Upper lobe of right lung (tissue), 1 donor: ENCODE data around the gene TRIM40. TPM values are rescaled to one million over a fixed set of nuclear protein-coding genes. Genes with fewer than 3 reads are reported as not detected.

Experiments
- ATAC-seq: fragments of 200-7000 bp; cut with Tn5 transposase; one replicate; pipeline ENCODE4 v1.9.1; 2020; ENCODE audit warnings: mild to moderate bottlenecking, moderate library complexity
- DNase-seq: peaks from one replicate; pipeline ENCODE4 v3.0.0-alpha.2; 2020
- H3K27ac ChIP-seq: fragments of 200-600 bp; one replicate; pipeline ENCODE4 v1.8.0; 2022
- H3K27me3 ChIP-seq: fragments of 200-600 bp; one replicate; pipeline ENCODE4 v1.8.0; 2022; ENCODE audit warnings: mild to moderate bottlenecking
- H3K36me3 ChIP-seq: fragments of 200-600 bp; one replicate; pipeline ENCODE4 v1.8.0; 2022
- H3K4me1 ChIP-seq: fragments of 200-600 bp; one replicate; pipeline ENCODE4 v1.8.0; 2022
- H3K4me3 ChIP-seq: fragments of 200-600 bp; one replicate; pipeline ENCODE4 v1.8.0; 2022; ENCODE audit warnings: mild to moderate bottlenecking
- H3K9me3 ChIP-seq: fragments of 200-600 bp; one replicate; pipeline ENCODE4 v1.8.0; 2022
- intact Hi-C: fragments of 100-400 bp; cut with DNase I; formaldehyde crosslinking; loops from one replicate; pipeline ENCODE4 v1.11.0; 2022
- total RNA-seq: library from RNA; stranded (reverse); fragmentation: NEBNext Ultra II Directional; extraction: Animal tissue kit (Norgen Biotek cat#: 25700); gene quantifications from one replicate; pipeline ENCODE4 v1.2.1, GENCODE V29; 2021
- TF ChIP-seq, protein P1 (sequence below): fragments of 200-600 bp; IDR thresholded peaks from one replicate; pipeline ENCODE4 v1.8.0; 2022; ENCODE audit warnings: antibody characterized with exemption
- donor health status: DM: no; HTN: yes; CAD: no; lungs with severe emphysema.

The TRIM40 gene
- total RNA-seq, 1 donor from 2014 or later, result not detected

DNA sequence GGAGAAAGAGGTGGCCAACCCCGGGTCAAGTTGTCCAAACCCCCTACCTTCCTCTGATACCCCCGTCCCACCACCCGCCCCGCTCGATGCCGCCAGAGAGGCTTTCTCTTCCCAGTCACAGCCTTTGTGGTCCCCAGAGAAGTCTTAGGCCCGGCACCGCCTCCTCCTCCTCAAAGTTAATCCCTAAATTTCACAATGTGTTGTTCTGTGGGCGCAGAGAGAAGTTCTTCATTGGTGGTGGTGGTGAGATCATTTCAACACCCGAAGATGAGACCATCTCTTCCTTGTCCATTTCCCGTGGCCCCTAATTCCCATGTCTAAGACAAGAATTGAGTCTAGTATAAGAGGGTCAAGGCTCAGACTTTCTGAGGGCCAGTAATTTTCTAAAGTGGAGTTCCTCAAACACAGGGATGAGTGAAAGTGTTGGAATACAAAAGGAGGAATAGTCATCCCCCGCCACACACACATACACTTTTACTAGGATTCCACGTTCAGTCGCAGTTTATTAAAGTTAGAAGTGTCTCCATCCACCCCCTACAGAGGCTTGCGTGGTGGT, 33.4 kb upstream of the TRIM40 start:
- Histone ChIP-seq H3K27ac (peak overlapping the region; percentile 51), H3K9me3 (no peaks in the 10 kb centered on the region), H3K4me1 (peaks cover 31% of the 10 kb centered on the region), H3K36me3 (no peaks in the 10 kb centered on the region), H3K27me3 (peaks cover 23% of the 10 kb centered on the region), H3K4me3 (peak overlapping the region; percentile 49)
- DNase-seq, result no peak
- ATAC-seq, result peak; percentile 30
- intact Hi-C loops, result no loop called here
- TF ChIP-seq, protein P1, sequence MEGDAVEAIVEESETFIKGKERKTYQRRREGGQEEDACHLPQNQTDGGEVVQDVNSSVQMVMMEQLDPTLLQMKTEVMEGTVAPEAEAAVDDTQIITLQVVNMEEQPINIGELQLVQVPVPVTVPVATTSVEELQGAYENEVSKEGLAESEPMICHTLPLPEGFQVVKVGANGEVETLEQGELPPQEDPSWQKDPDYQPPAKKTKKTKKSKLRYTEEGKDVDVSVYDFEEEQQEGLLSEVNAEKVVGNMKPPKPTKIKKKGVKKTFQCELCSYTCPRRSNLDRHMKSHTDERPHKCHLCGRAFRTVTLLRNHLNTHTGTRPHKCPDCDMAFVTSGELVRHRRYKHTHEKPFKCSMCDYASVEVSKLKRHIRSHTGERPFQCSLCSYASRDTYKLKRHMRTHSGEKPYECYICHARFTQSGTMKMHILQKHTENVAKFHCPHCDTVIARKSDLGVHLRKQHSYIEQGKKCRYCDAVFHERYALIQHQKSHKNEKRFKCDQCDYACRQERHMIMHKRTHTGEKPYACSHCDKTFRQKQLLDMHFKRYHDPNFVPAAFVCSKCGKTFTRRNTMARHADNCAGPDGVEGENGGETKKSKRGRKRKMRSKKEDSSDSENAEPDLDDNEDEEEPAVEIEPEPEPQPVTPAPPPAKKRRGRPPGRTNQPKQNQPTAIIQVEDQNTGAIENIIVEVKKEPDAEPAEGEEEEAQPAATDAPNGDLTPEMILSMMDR, result no peak

DNA sequence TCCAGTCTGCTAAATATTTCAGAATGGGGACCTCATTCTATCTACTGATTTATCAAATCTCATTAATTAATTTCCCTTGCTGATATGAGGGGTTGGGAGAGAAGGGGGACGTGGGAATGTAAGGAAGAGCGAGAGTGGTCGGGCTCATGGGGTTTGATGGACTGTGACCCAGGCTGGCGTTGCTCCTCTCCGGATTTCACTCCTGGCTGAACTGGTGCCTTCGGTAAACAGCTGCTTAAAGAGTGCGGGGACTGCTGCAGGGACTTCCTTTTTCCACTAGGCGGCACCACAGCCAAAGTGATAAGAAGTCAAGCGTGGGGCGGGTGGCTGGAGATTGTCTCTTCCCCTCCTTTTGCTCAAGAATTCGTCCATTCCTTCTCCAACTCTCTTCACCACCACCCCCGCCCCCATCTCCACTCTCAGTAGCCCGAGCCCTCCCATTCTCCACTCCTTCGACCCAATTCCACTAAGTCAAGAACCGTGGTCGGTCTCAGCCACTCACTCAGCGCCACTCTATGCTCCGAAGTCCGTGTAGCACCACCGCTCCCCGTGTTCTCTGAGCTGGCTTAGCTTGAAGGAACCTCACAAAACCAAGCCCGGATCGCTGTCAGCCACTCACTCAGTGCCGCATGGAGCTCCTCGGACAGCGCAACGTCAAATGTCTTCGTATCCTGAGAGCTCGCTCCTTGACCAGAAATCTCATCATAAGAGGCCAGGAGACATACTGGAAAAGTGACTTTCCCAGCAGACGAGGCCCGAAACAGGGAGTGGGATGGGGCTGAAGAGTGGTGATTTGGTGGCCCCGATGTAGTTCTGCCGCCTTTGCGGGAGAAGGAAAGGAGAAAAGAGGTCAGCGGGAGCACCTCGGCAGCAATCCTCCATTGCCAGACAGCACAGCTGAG, 32.7 kb upstream of the TRIM40 start:
- no peaks in the 10 kb centered on the region for H3K9me3 ChIP-seq
- intact Hi-C loops, result no loop called here
- peak; percentile 88 for DNase-seq
- TF ChIP-seq, protein P1, result peak; percentile 88
- peak overlapping the region; percentile 52 for H3K27ac ChIP-seq
- H3K4me1 ChIP-seq, result peaks cover 31% of the 10 kb centered on the region
- H3K4me3 ChIP-seq, result peak overlapping the region; percentile 46
- H3K27me3 ChIP-seq, result peaks cover 23% of the 10 kb centered on the region
- peak; percentile 86 for ATAC-seq
- H3K36me3 ChIP-seq, result no peaks in the 10 kb centered on the region

DNA sequence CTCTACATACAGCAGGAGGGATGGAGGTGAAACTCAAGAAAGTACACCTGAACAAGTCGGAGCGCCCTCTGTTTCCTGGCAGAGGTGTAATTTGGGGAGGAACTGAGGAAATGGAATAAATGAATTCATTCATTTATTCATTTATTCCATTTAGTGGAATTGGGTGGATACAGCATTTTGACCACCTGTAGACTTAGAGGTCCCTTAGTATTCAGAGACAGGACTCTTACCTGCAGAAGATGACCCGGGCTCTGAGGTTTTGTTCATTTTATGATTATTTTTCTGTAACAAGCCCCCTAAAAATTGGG, 32.1 kb upstream of the TRIM40 start:
- TF ChIP-seq, protein P1, result no peak
- ATAC-seq (no peak), DNase-seq (no peak)
- peaks cover 24% of the 10 kb centered on the region for H3K27me3 ChIP-seq
- no peaks in the 10 kb centered on the region for H3K36me3 ChIP-seq
- intact Hi-C loops, result no loop called here
- H3K4me3 ChIP-seq, result peak overlapping the region; percentile 46
- H3K27ac ChIP-seq, result no peak overlapping the region
- peaks cover 31% of the 10 kb centered on the region for H3K4me1 ChIP-seq
- no peaks in the 10 kb centered on the region for H3K9me3 ChIP-seq

DNA sequence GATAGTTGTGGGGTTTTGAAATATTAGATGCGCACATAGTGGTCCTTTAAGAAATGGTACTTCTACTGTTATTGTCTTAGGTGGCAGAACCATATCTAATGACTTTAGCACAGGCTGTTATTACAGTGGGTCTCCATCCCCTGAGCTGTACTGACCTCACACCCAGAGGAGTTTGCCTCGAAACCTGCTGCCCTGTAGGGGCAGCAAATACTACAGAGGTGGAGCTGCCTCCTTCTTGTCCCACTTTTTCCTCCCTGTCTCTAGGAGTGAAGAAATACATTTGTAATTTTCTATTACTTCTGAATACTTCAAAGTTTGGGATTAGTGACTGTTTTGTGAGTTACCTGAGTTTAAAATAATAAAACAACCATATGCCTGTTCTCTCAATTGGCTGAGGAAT, 31.3 kb upstream of the TRIM40 start:
- DNase-seq, result no peak
- no peak for ATAC-seq
- H3K27ac ChIP-seq, result no peak overlapping the region
- H3K9me3 ChIP-seq, result no peaks in the 10 kb centered on the region
- no peaks in the 10 kb centered on the region for H3K36me3 ChIP-seq
- TF ChIP-seq, protein P1, result no peak
- intact Hi-C loops, result no loop called here
- peaks cover 30% of the 10 kb centered on the region for H3K4me1 ChIP-seq
- peaks cover 31% of the 10 kb centered on the region for H3K27me3 ChIP-seq
- H3K4me3 ChIP-seq, result no peak overlapping the region

DNA sequence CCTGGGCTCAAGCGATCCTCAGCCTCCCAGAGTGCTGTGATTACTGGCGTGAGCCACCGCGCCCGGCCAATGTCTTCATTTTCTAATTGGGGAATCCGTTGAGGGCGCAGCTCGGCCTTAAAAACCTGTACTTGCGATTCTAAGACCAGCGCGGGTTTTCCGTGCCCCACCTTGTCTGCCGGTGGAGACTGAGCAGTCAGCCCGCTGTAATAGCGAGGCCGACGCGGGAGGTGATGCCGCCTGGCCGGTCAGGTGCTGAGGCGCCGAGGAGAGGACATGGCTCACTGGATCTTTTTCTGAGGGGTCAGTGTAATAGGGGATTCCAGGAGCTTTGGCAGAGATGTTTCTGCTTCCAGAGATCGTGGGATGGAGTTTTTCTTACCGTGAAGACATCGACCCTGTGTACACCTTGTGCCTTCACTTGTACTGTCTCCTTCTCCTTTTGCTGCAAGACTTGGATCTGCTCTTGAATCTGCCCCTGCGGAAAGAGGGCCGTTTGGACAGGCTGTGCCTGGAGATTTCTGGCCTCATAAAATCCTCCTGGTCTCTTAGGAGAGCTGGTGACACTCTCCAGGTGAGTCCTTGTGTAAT, 24.6 kb upstream of the TRIM40 start:
- H3K4me3 ChIP-seq, result no peak overlapping the region

More for the DNA sequence above, 24.6 kb upstream of the TRIM40 start:
- intact Hi-C loops, result no loop called here
- peaks cover 47% of the 10 kb centered on the region for H3K27me3 ChIP-seq
- TF ChIP-seq, protein P1, result no peak
- DNase-seq (no peak), ATAC-seq (no peak)
- H3K27ac ChIP-seq, result no peak overlapping the region
- H3K9me3 ChIP-seq, result no peaks in the 10 kb centered on the region
- H3K4me1 ChIP-seq, result no peaks in the 10 kb centered on the region
- no peaks in the 10 kb centered on the region for H3K36me3 ChIP-seq
